ENCODE data around the gene CUEDC1.
A peak's percentile ranks its signal among the peaks of the same experiment; 100 is the strongest.

Gene CUEDC1

GRCh38 chr17:57999010-57999495 is 43.8 kb upstream of the CUEDC1 start:
- Histone ChIP-seq H3K36me3 (replicated peaks; ENCODE audit: insufficient read depth, low read length) (peaks cover 12% of the 10 kb centered on the region), H3K27me3 (replicated peaks; ENCODE audit: insufficient read depth, low read length) (no peaks in the 10 kb centered on the region), H4K20me1 (ENCODE audit: insufficient read depth, low read length) (peaks cover 41% of the 10 kb centered on the region), H3K9me2 (replicated peaks; ENCODE audit: insufficient read depth, low read length) (no peaks in the 10 kb centered on the region), H3K4me2 (ENCODE audit: low read depth, low read length) (no peak overlapping the region), H3K9me3 (replicated peaks; ENCODE audit: insufficient read depth, low read length) (no peaks in the 10 kb centered on the region), H3K4me3 (ENCODE audit: low read length) (no peak overlapping the region), H3K4me1 (ENCODE audit: low read length) (peaks cover 18% of the 10 kb centered on the region), H3K27ac (ENCODE audit: low read length) (no peak overlapping the region), H3F3A (ENCODE audit: insufficient read depth, low read length) (peaks cover 92% of the 10 kb centered on the region), H3K9ac (ENCODE audit: low read length) (no peak overlapping the region), H3K79me2 (ENCODE audit: low read length) (peaks cover 21% of the 10 kb centered on the region), H2AFZ (ENCODE audit: low read length) (no peak overlapping the region)
- TF ChIP-seq EZH2phosphoT487 (IDR thresholded peaks at IDR 0.05; ENCODE audit: low read length) (no peak), EZH2 (optimal IDR thresholded peaks at IDR 0.05; ENCODE audit: low read depth, low read length) (no peak)
- TF ChIP-seq, protein P1, sequence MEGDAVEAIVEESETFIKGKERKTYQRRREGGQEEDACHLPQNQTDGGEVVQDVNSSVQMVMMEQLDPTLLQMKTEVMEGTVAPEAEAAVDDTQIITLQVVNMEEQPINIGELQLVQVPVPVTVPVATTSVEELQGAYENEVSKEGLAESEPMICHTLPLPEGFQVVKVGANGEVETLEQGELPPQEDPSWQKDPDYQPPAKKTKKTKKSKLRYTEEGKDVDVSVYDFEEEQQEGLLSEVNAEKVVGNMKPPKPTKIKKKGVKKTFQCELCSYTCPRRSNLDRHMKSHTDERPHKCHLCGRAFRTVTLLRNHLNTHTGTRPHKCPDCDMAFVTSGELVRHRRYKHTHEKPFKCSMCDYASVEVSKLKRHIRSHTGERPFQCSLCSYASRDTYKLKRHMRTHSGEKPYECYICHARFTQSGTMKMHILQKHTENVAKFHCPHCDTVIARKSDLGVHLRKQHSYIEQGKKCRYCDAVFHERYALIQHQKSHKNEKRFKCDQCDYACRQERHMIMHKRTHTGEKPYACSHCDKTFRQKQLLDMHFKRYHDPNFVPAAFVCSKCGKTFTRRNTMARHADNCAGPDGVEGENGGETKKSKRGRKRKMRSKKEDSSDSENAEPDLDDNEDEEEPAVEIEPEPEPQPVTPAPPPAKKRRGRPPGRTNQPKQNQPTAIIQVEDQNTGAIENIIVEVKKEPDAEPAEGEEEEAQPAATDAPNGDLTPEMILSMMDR (IDR thresholded peaks at IDR 0.05; ENCODE audit: low read length), result no peak
- DNase-seq, result no peak

GRCh38 chr17:57997085-57997809 is 42.0 kb upstream of the CUEDC1 start:
- Histone ChIP-seq H3K4me2 (ENCODE audit: low read depth, low read length) (no peak overlapping the region), H3K27ac (ENCODE audit: low read length) (no peak overlapping the region), H3K4me3 (ENCODE audit: low read length) (no peak overlapping the region), H2AFZ (ENCODE audit: low read length) (no peak overlapping the region), H3K27me3 (replicated peaks; ENCODE audit: insufficient read depth, low read length) (no peaks in the 10 kb centered on the region), H3F3A (ENCODE audit: insufficient read depth, low read length) (peaks cover 81% of the 10 kb centered on the region), H3K79me2 (ENCODE audit: low read length) (0 out of 2 replicates have a peak, but pooled peaks cover 2% of the 10 kb centered on the region), H4K20me1 (ENCODE audit: insufficient read depth, low read length) (peaks cover 29% of the 10 kb centered on the region; the same call in 1 of the 2 replicates), H3K9ac (ENCODE audit: low read length) (no peak overlapping the region), H3K9me3 (replicated peaks; ENCODE audit: insufficient read depth, low read length) (no peaks in the 10 kb centered on the region), H3K36me3 (replicated peaks; ENCODE audit: insufficient read depth, low read length) (no peaks in the 10 kb centered on the region; the same call in 1 of the 2 replicates), H3K9me2 (replicated peaks; ENCODE audit: insufficient read depth, low read length) (no peaks in the 10 kb centered on the region), H3K4me1 (ENCODE audit: low read length) (peaks cover 23% of the 10 kb centered on the region)
- no peak for DNase-seq
- TF ChIP-seq, protein P1 (IDR thresholded peaks at IDR 0.05; ENCODE audit: low read length), result no peak
- TF ChIP-seq EZH2phosphoT487 (IDR thresholded peaks at IDR 0.05; ENCODE audit: low read length) (no peak), EZH2 (optimal IDR thresholded peaks at IDR 0.05; ENCODE audit: low read depth, low read length) (no peak)

DNA sequence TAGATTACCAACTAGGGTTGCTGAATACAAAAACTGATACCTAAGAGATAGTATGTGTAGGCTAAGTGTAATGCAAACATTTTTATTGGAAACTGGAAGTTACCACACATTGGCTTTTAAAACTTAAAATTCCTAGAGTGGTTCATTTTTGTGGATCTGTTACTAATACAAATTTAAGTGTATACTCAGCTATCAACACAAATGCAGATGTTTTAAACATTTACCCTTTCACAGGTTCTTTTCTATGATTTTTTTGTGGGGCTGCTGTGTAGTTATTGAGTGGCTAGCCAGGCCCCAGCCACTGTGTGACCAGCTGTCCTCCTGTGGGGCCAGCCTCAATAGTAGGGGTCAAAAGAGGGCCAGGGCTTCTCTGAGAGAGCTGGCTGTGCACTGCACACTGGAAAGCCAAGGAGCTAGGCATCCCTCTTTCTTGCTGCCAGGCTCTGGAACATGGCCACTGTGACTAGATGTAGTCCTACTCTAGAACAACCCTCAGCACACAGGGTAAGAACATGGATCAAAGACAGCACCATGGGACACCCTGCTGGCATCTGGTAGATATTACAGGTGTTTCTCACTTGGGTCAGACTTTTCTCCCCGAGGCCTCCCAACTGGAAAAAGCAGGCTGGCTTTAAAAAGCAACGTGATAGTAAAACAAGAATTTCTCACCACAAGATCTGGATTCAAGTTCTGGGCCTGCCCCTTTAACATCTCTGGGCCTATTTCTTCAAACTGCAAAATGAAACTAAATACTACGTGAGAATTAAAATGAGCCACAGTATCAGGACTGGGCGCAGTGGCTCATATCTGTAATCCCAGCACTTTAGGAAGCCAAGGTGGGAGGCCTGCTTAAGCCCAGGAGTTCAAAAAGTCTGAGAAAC is 40.1 kb upstream of the CUEDC1 start:
- Histone ChIP-seq H3K9me2 (replicated peaks; ENCODE audit: insufficient read depth, low read length) (no peaks in the 10 kb centered on the region), H3F3A (ENCODE audit: insufficient read depth, low read length) (peaks cover 69% of the 10 kb centered on the region), H3K4me1 (ENCODE audit: low read length) (peaks cover 23% of the 10 kb centered on the region), H3K9me3 (replicated peaks; ENCODE audit: insufficient read depth, low read length) (no peaks in the 10 kb centered on the region), H2AFZ (ENCODE audit: low read length) (no peak overlapping the region), H4K20me1 (ENCODE audit: insufficient read depth, low read length) (peaks cover 24% of the 10 kb centered on the region; the same call in 1 of the 2 replicates), H3K36me3 (replicated peaks; ENCODE audit: insufficient read depth, low read length) (no peaks in the 10 kb centered on the region), H3K79me2 (ENCODE audit: low read length) (no peaks in the 10 kb centered on the region), H3K4me3 (ENCODE audit: low read length) (no peak overlapping the region), H3K4me2 (ENCODE audit: low read depth, low read length) (no peak overlapping the region), H3K9ac (ENCODE audit: low read length) (no peak overlapping the region), H3K27me3 (replicated peaks; ENCODE audit: insufficient read depth, low read length) (no peaks in the 10 kb centered on the region), H3K27ac (ENCODE audit: low read length) (no peak overlapping the region)
- TF ChIP-seq, protein P1 (IDR thresholded peaks at IDR 0.05; ENCODE audit: low read length), result peak; percentile 74
- TF ChIP-seq EZH2phosphoT487 (IDR thresholded peaks at IDR 0.05; ENCODE audit: low read length) (no peak), EZH2 (optimal IDR thresholded peaks at IDR 0.05; ENCODE audit: low read depth, low read length) (no peak)
- peak; percentile 67 for DNase-seq

Data from MM.1S (cell line).